Smooth muscle cell (in vitro differentiated cells): ENCODE data around the gene RRAGA. TPM values are rescaled to one million over a fixed set of nuclear protein-coding genes. Genes with fewer than 3 reads are reported as not detected.

ENCODE experiments used
- DNase-seq: peaks from one replicate; lab custom pipeline; 2025; ENCODE audit not compliant: unreplicated experiment; lab: John Stamatoyannopoulos, UW
- H2AFZ ChIP-seq: fragments of 200-600 bp; sonication (generic); 2 replicates; pipeline ENCODE4 v1.6.0; 2016; ENCODE audit warnings: antibody characterized with exemption, low read depth, mild to moderate bottlenecking
- H3F3A ChIP-seq: fragments of 200-600 bp; sonication (generic); 2 replicates; pipeline ENCODE4 v1.6.0; 2017; ENCODE audit warnings: antibody characterized with exemption, low read depth
- H3K27ac ChIP-seq: fragments of 200-600 bp; sonication (generic); 2 replicates; pipeline ENCODE4 v1.5.1; 2016; ENCODE audit warnings: low read depth, mild to moderate bottlenecking
- H3K27me3 ChIP-seq: fragments of 200-600 bp; sonication (generic); 2 replicates; pipeline ENCODE4 v1.6.1; 2016; ENCODE audit warnings: low read depth, mild to moderate bottlenecking
- H3K36me3 ChIP-seq: fragments of 200-600 bp; sonication (generic); 2 replicates; pipeline ENCODE4 v1.5.1; 2016; ENCODE audit warnings: low read depth
- H3K4me1 ChIP-seq: fragments of 200-600 bp; sonication (generic); 2 replicates; pipeline ENCODE4 v1.5.1; 2016; ENCODE audit warnings: low read depth
- H3K4me2 ChIP-seq: fragments of 200-600 bp; sonication (generic); 2 replicates; pipeline ENCODE4 v1.6.0; 2016; ENCODE audit warnings: mild to moderate bottlenecking
- H3K4me3 ChIP-seq: fragments of 200-600 bp; sonication (generic); 2 replicates; pipeline ENCODE4 v1.5.1; 2016; ENCODE audit warnings: mild to moderate bottlenecking
- H3K79me2 ChIP-seq: fragments of 200-600 bp; sonication (generic); 2 replicates; pipeline ENCODE4 v1.6.0; 2016; ENCODE audit warnings: low read depth, mild to moderate bottlenecking
- H3K9ac ChIP-seq: fragments of 200-600 bp; sonication (generic); 2 replicates; pipeline ENCODE4 v1.6.0; 2016; ENCODE audit warnings: low read depth
- H3K9me3 ChIP-seq: fragments of 200-600 bp; sonication (generic); replicated peaks from 2 replicates; pipeline ENCODE4 v1.5.1; 2016; ENCODE audit warnings: low read depth
- H4K20me1 ChIP-seq: fragments of 200-600 bp; sonication (generic); 2 replicates; pipeline ENCODE4 v1.6.0; 2016; ENCODE audit warnings: low read depth
- WGBS: methylation state at CpG from one replicate; pipeline ENCODE4 v1.1.7; 2016; ENCODE audit warnings: low lambda C conversion rate; 5-methylcytosine and 5-hydroxymethylcytosine counted together
- polyA plus RNA-seq: library from polyadenylated mRNA; unstranded; fragments of >200 nt; fragmentation: Nextera tagmentation; extraction: Ambion mirVana; gene quantifications from 2 replicates; pipeline ENCODE4 v1.2.1, GENCODE V29; 2016
- total RNA-seq: library from RNA; depleted of rRNA; stranded (reverse); fragments of >200 nt; gene quantifications from 2 replicates; pipeline ENCODE4 v1.2.3, GENCODE V29; 2014
- TF ChIP-seq, protein P1 (sequence below): fragments of 200-600 bp; sonication (generic); IDR thresholded peaks from 2 replicates; pipeline ENCODE4 v1.5.1; 2017; ENCODE audit warnings: borderline replicate concordance, mild to moderate bottlenecking, antibody characterized with exemption; ENCODE audit not compliant: insufficient read depth, poor library complexity, severe bottlenecking

RRAGA gene
- total and polyA plus RNA-seq, 2 experiments from 2014 or later: 101 to 139 TPM

DNA sequence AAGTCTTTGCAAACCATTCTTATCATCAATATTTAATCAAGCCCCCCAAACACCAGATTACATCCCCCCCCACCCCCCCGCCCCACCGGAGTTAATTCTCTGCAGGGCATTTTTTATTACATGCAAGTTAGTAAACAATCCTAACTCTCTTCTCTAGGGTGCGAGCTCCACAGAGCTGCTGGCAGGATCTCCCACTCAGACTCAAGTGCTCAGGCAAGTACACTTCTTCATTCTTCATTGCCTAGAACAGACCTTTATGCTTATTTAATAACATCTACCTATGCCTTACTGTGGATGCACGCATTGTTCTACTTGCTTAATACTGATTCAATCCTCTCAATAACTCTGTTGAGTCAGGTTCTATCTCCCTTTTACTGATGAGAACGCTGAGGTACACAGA lies 26.1 kb upstream of the RRAGA start:
- Histone ChIP-seq H3K79me2 (no peaks in the 10 kb centered on the region), H3K27me3 (peaks cover 6% of the 10 kb centered on the region), H3K27ac (no peak overlapping the region), H4K20me1 (no peaks in the 10 kb centered on the region), H3K9me3 (no peaks in the 10 kb centered on the region), H2AFZ (no peak overlapping the region), H3K36me3 (no peaks in the 10 kb centered on the region), H3K4me2 (no peak overlapping the region), H3K9ac (no peak overlapping the region), H3K4me3 (no peak overlapping the region), H3K4me1 (no peaks in the 10 kb centered on the region), H3F3A (no peaks in the 10 kb centered on the region)
- TF ChIP-seq, protein P1, sequence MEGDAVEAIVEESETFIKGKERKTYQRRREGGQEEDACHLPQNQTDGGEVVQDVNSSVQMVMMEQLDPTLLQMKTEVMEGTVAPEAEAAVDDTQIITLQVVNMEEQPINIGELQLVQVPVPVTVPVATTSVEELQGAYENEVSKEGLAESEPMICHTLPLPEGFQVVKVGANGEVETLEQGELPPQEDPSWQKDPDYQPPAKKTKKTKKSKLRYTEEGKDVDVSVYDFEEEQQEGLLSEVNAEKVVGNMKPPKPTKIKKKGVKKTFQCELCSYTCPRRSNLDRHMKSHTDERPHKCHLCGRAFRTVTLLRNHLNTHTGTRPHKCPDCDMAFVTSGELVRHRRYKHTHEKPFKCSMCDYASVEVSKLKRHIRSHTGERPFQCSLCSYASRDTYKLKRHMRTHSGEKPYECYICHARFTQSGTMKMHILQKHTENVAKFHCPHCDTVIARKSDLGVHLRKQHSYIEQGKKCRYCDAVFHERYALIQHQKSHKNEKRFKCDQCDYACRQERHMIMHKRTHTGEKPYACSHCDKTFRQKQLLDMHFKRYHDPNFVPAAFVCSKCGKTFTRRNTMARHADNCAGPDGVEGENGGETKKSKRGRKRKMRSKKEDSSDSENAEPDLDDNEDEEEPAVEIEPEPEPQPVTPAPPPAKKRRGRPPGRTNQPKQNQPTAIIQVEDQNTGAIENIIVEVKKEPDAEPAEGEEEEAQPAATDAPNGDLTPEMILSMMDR: no peak
- DNase-seq: no peak
- WGBS: 91% methylated on average over 5 of the region's 5 CpGs

DNA sequence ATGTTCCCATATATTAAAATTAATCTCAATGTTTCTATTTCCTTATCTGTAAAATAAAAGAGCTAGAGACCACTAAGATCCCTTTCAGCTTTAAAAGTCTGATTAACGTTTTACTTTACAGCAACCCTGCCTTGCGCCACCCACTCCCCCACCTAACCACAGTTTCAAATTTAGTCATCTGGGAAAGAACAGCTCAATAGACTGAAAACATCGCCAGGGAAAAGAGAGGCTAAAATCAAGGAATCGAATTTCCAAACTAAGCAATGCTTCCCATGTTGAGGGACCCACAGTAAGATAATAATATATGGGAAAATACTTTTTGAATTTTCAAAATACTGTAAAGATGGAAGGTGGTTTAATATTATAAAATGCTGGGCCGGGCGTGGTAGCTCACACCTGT lies 22.9 kb upstream of the RRAGA start:
- Histone ChIP-seq H3K9ac (no peak overlapping the region), H3K27me3 (peaks cover 6% of the 10 kb centered on the region), H3K79me2 (no peaks in the 10 kb centered on the region), H3K27ac (no peak overlapping the region), H3F3A (no peaks in the 10 kb centered on the region), H2AFZ (no peak overlapping the region), H3K36me3 (no peaks in the 10 kb centered on the region), H3K4me3 (no peak overlapping the region), H4K20me1 (no peaks in the 10 kb centered on the region), H3K9me3 (no peaks in the 10 kb centered on the region), H3K4me2 (no peak overlapping the region), H3K4me1 (no peaks in the 10 kb centered on the region)
- 72% methylated on average over 6 of the region's 6 CpGs for WGBS
- TF ChIP-seq, protein P1: no peak
- no peak for DNase-seq

DNA sequence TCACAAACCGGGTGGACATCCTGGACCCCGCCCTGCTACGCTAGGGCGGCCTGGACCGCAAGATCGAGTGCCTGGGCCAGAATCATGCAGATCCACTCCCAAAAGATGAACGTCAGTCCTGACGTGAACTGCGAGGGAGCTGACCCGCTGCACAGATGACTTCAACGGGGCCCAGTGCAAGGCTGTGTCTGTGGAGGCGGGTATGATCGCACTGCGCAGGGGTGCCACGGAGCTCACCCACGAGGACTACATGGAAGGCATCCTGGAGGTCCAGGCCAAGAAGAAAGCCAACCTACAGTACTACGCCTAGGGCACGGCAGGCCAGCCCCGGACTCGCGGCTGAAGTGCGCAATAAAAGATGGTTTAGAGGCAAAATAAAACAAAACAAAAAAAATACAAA lies 21.4 kb upstream of the RRAGA start:
- Histone ChIP-seq H3K4me2 (no peak overlapping the region), H3K79me2 (no peaks in the 10 kb centered on the region), H3K27me3 (peaks cover 6% of the 10 kb centered on the region), H3K4me1 (no peaks in the 10 kb centered on the region), H3K4me3 (no peak overlapping the region), H3K27ac (no peak overlapping the region), H2AFZ (no peak overlapping the region), H3K36me3 (no peaks in the 10 kb centered on the region), H4K20me1 (no peaks in the 10 kb centered on the region), H3F3A (no peaks in the 10 kb centered on the region), H3K9me3 (no peaks in the 10 kb centered on the region), H3K9ac (no peak overlapping the region)
- WGBS: 94% methylated on average over 22 of the region's 22 CpGs
- DNase-seq: no peak
- TF ChIP-seq, protein P1: no peak

DNA sequence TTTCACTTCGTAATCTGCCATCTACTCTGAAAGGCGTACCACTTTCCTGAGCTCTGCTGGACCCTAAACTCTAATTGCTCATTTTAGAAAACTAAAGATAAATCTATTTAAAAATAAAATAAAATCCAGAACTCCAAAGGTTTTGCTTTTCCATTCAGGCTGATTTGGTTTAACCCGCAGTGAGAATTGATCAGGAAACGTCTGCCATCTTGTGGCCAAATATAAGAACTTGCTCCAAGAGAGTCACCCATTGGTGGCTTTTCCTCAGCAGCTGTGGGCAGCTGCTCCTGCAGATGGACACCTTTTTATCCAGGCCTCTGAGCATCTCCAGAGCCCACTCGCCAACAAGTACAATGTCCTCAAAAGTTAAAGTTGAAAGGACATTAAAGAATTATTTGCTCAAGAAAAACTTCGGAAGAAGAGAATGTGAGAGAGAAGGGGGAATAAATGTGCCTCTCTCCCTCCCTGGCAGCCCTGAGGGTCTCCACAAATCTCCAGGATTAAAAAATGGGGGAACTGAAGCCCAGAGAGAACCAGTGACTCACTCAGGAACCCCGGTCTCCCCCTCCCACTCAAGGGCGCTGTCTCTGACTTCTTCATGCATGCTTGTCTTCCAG lies 20.3 kb upstream of the RRAGA start:
- TF ChIP-seq, protein P1: peak; percentile 74
- H3K36me3 ChIP-seq: no peaks in the 10 kb centered on the region
- H3K79me2 ChIP-seq: no peaks in the 10 kb centered on the region
- no peaks in the 10 kb centered on the region for H4K20me1 ChIP-seq
- H3K4me2 ChIP-seq: no peak overlapping the region
- 22% methylated on average over 8 of the region's 8 CpGs for WGBS
- no peaks in the 10 kb centered on the region for H3F3A ChIP-seq
- no peak overlapping the region for H3K27ac ChIP-seq
- no peaks in the 10 kb centered on the region for H3K27me3 ChIP-seq
- H3K9me3 ChIP-seq: no peaks in the 10 kb centered on the region
- no peaks in the 10 kb centered on the region for H3K4me1 ChIP-seq
- H3K4me3 ChIP-seq: no peak overlapping the region
- no peak for DNase-seq
- H3K9ac ChIP-seq: no peak overlapping the region
- H2AFZ ChIP-seq: peak overlapping the region; percentile 10
